CD8-positive, alpha-beta memory T cell (primary cell): ENCODE measurements around the gene CCDC191. TPM values are rescaled to one million over a fixed set of nuclear protein-coding genes. Genes with fewer than 3 reads are reported as not detected.
A peak's percentile ranks its signal among the peaks of the same experiment; 100 is the strongest.

Experiments
- CTCF ChIA-PET: fragments of 350-600 bp; sonication (Branson Sonifier 250); formaldehyde crosslinking; loops from one replicate; lab custom pipeline; 2021; ENCODE audit warnings: antibody characterized with exemption; lab: Charles Lee
- POLR2A ChIA-PET: fragments of 350-600 bp; sonication (Branson Sonifier 250); formaldehyde crosslinking; loops from one replicate; lab custom pipeline; 2021; ENCODE audit warnings: antibody characterized with exemption; lab: Charles Lee
- DNase-seq, 5 donors: peaks; one replicate each; pipeline versions ENCODE4 v3.0.0 to v3.0.0-alpha.2; 2020 to 2022; ENCODE audit warnings: mixed read lengths in 1 of 5
- H3K27ac ChIP-seq: one replicate; pipeline ENCODE4 v1.7.0; 2013; ENCODE audit warnings: low read depth, mild to moderate bottlenecking, low read length, moderate library complexity
- H3K27me3 ChIP-seq: 2 replicates; pipeline ENCODE4 v1.7.0; 2013; ENCODE audit warnings: low read length, mild to moderate bottlenecking; ENCODE audit not compliant: insufficient read depth, poor library complexity, severe bottlenecking
- H3K36me3 ChIP-seq: 2 replicates; pipeline ENCODE4 v1.7.0; 2013; ENCODE audit warnings: mild to moderate bottlenecking, low read length, moderate library complexity; ENCODE audit not compliant: insufficient read depth
- H3K4me1 ChIP-seq: 2 replicates; pipeline ENCODE4 v1.7.0; 2013; ENCODE audit warnings: mild to moderate bottlenecking, low read length, moderate library complexity; ENCODE audit not compliant: insufficient read depth
- H3K4me3 ChIP-seq: 2 replicates; pipeline ENCODE4 v1.7.0; 2013; ENCODE audit warnings: mild to moderate bottlenecking, low read length
- H3K9me3 ChIP-seq: 2 replicates; pipeline ENCODE4 v1.7.0; 2013; ENCODE audit warnings: mild to moderate bottlenecking, low read length
- H3K27ac Mint-ChIP-seq, 8 donors: one replicate each; pipeline ENCODE4 v1.8.0; 2020 to 2021; ENCODE audit warnings: mixed read lengths in 8 of 8, mild to moderate bottlenecking in 6 of 8, inconsistent platforms in 3 of 8, moderate library complexity in 3 of 8
- H3K27me3 Mint-ChIP-seq, 2 donors: one replicate each; pipeline ENCODE4 v1.8.0; 2020 to 2021; ENCODE audit warnings: mixed read lengths in 2 of 2, mild to moderate bottlenecking in 1 of 2, moderate library complexity in 1 of 2
- H3K36me3 Mint-ChIP-seq, 3 donors: one replicate each; pipeline ENCODE4 v1.8.0; 2020 to 2021; ENCODE audit warnings: mixed read lengths in 3 of 3, inconsistent platforms in 1 of 3, mild to moderate bottlenecking in 1 of 3
- H3K4me1 Mint-ChIP-seq, 3 donors: one replicate each; pipeline ENCODE4 v1.8.0; 2020 to 2021; ENCODE audit warnings: mixed read lengths in 3 of 3, inconsistent platforms in 1 of 3, mild to moderate bottlenecking in 1 of 3
- H3K4me3 Mint-ChIP-seq, 7 donors: one replicate each; pipeline ENCODE4 v1.8.0; 2020 to 2021; ENCODE audit warnings: mixed read lengths in 7 of 7, mild to moderate bottlenecking in 6 of 7, moderate library complexity in 4 of 7, inconsistent platforms in 2 of 7
- H3K9me3 Mint-ChIP-seq, 5 donors: one replicate each; pipeline ENCODE4 v1.8.0; 2020 to 2022; ENCODE audit warnings: mixed read lengths in 5 of 5, mild to moderate bottlenecking in 3 of 5, moderate library complexity in 2 of 5, inconsistent platforms in 1 of 5
- polyA plus RNA-seq: library from polyadenylated mRNA; unstranded; fragments of 300-500 nt; fragmentation: Illumina TruSeq; gene quantifications from one replicate; pipeline ENCODE4 v1.2.3, GENCODE V29; 2021
- total RNA-seq, 2 experiments: library from RNA; stranded (reverse); gene quantifications; one replicate each; pipeline ENCODE4 v1.2.3, GENCODE V29; 2021

Gene CCDC191
- total and polyA plus RNA-seq, 3 experiments from 2014 or later, result 1.2 to 1.5 (median 1.4) TPM

GRCh38 chr3:113948015-113948917 is 108.1 kb downstream of the CCDC191 start:
- Mint-ChIP-seq H3K9me3 (no peaks in the 10 kb centered on the region), H3K4me3 (peak overlapping the region; percentile 49 to 90 (median 75)), H3K27ac (peak overlapping the region in 7 of 8 donors; percentile 18 to 82 (median 54)), H3K36me3 (peaks cover 0 to 2% (median 0%) of the 10 kb centered on the region in 3 donors), H3K4me1 (peaks cover 12 to 23% (median 15%) of the 10 kb centered on the region in 3 donors), H3K27me3 (peaks cover 2 to 13% of the 10 kb centered on the region in 2 donors)
- ChIA-PET POLR2A (no interaction called here), CTCF (no interaction called here)
- H3K27me3 ChIP-seq, result no peaks in the 10 kb centered on the region
- H3K4me3 ChIP-seq, result peak overlapping the region; percentile 68
- no peak overlapping the region for H3K27ac ChIP-seq
- peaks cover 7% of the 10 kb centered on the region for H3K4me1 ChIP-seq
- H3K9me3 ChIP-seq, result no peaks in the 10 kb centered on the region
- peak; percentile 7 to 57 (median 28) for DNase-seq
- H3K36me3 ChIP-seq, result no peaks in the 10 kb centered on the region

- Histone ChIP-seq H3K9me3 (no peaks in the 10 kb centered on the region), H3K27me3 (no peaks in the 10 kb centered on the region), H3K4me3 (peak within 1 kb of the TSS; percentile 68), H3K4me1 (peaks cover 7% of the 10 kb centered on the region), H3K27ac (no peak within 1 kb of the TSS), H3K36me3 (no peaks in the 10 kb centered on the region)
- CTCF ChIA-PET, result no interaction called here
- peak within 1 kb of the TSS; percentile 80 to 93 (median 86) for H3K4me3 Mint-ChIP-seq
- peaks cover 0 to 2% (median 0%) of the 10 kb centered on the region in 3 donors for H3K36me3 Mint-ChIP-seq
- peak within 1 kb of the TSS; percentile 18 to 90 (median 82) for H3K27ac Mint-ChIP-seq
- H3K4me1 Mint-ChIP-seq, result peaks cover 12 to 18% (median 13%) of the 10 kb centered on the region in 3 donors
- POLR2A ChIA-PET, result no interaction called here
- no peaks in the 10 kb centered on the region for H3K9me3 Mint-ChIP-seq
- peak; percentile 65 to 81 (median 73) for DNase-seq
- peaks cover 2 to 20% of the 10 kb centered on the region in 2 donors for H3K27me3 Mint-ChIP-seq
Measured at GRCh38 chr3:113947372-113948014, 108.8 kb downstream of the CCDC191 start, which contains the start of gene ZDHHC23. Gene ZDHHC23, plus strand, starts transcription at chr3:113948013. Its CDS starts 790 bp downstream, at chr3:113948803.

GRCh38 chr3:113946831-113947230 is 109.5 kb downstream of the CCDC191 start:
- Histone ChIP-seq H3K36me3 (no peaks in the 10 kb centered on the region), H3K27me3 (no peaks in the 10 kb centered on the region), H3K27ac (no peak overlapping the region), H3K4me1 (peaks cover 7% of the 10 kb centered on the region), H3K9me3 (no peaks in the 10 kb centered on the region), H3K4me3 (no peak overlapping the region)
- no peak for DNase-seq
- Mint-ChIP-seq H3K36me3 (peaks cover 0 to 2% (median 0%) of the 10 kb centered on the region in 3 donors), H3K9me3 (no peaks in the 10 kb centered on the region), H3K27ac (peak overlapping the region in 4 of 8 donors; percentile 76 to 86 (median 82)), H3K4me1 (peaks cover 12 to 18% (median 13%) of the 10 kb centered on the region in 3 donors), H3K4me3 (peak overlapping the region; percentile 80 to 93 (median 86)), H3K27me3 (peaks cover 4 to 24% of the 10 kb centered on the region in 2 donors)
- ChIA-PET CTCF (no interaction called here), POLR2A (no interaction called here)

- Mint-ChIP-seq H3K9me3 (peaks cover 15 to 29% (median 24%) of the 10 kb centered on the region in 5 donors), H3K27me3 (peaks cover 12 to 60% of the 10 kb centered on the region in 2 donors), H3K4me1 (peaks cover 0 to 4% (median 0%) of the 10 kb centered on the region in 3 donors), H3K36me3 (peaks cover 0 to 20% (median 0%) of the 10 kb centered on the region in 3 donors), H3K27ac (no peak overlapping the region), H3K4me3 (no peak overlapping the region)
- Histone ChIP-seq H3K4me3 (no peak overlapping the region), H3K4me1 (no peaks in the 10 kb centered on the region), H3K9me3 (peaks cover 3% of the 10 kb centered on the region), H3K27me3 (no peaks in the 10 kb centered on the region), H3K36me3 (no peaks in the 10 kb centered on the region), H3K27ac (no peak overlapping the region)
- DNase-seq, result no peak
- CTCF ChIA-PET, result no interaction called here
- POLR2A ChIA-PET, result no interaction called here
Measured at GRCh38 chr3:113927556-113927955, 128.8 kb downstream of the CCDC191 start.

- POLR2A ChIA-PET, result no interaction called here
- Mint-ChIP-seq H3K4me1 (peaks cover 4 to 8% (median 5%) of the 10 kb centered on the region in 3 donors), H3K9me3 (no peaks in the 10 kb centered on the region), H3K27me3 (no peaks in the 10 kb centered on the region), H3K36me3 (no peaks in the 10 kb centered on the region), H3K4me3 (no peak overlapping the region), H3K27ac (no peak overlapping the region)
- H3K27me3 ChIP-seq, result no peaks in the 10 kb centered on the region
- no peaks in the 10 kb centered on the region for H3K36me3 ChIP-seq
- no peak for DNase-seq
- no peaks in the 10 kb centered on the region for H3K9me3 ChIP-seq
- no peak overlapping the region for H3K27ac ChIP-seq
- no peaks in the 10 kb centered on the region for H3K4me1 ChIP-seq
- no peak overlapping the region for H3K4me3 ChIP-seq
- CTCF ChIA-PET, result interaction anchor here (0.7 to 2.9 kb wide), 2 partner anchors 70 to 170 kb away, joined by 3 to 8 read pairs; no protein-coding TSS in a partner anchor
Measured at GRCh38 chr3:113914646-113915045, 141.7 kb downstream of the CCDC191 start.

Other genes with a start within 250 kb of the CCDC191 start
- gene GRAMD1C, start 217.7 kb downstream of the CCDC191 start, total RNA-seq, result under 1 TPM; 0.47 to 0.81 TPM
- 0.68 TPM for gene GRAMD1C, start 217.7 kb downstream of the CCDC191 start, polyA plus RNA-seq
- gene ZDHHC23, start 108.5 kb downstream of the CCDC191 start, total RNA-seq, result 1 to 10 TPM; 4.3 TPM
- 1.1 TPM for gene ZDHHC23, start 108.5 kb downstream of the CCDC191 start, polyA plus RNA-seq
- gene QTRT2, start 211 bp upstream of the CCDC191 start, total RNA-seq, result 10 to 100 TPM; 48.0 to 51.3 TPM
- gene QTRT2, start 211 bp upstream of the CCDC191 start, polyA plus RNA-seq, result 10.8 TPM
- under 1 TPM in 1 of 2 experiments, not detected in 1; 0.13 TPM for gene DRD3, start 122.5 kb upstream of the CCDC191 start, total RNA-seq
- gene DRD3, start 122.5 kb upstream of the CCDC191 start, polyA plus RNA-seq, result not detected
- 1 to 10 TPM; 1.8 to 2.3 TPM for gene ZNF80, start 181.1 kb upstream of the CCDC191 start, total RNA-seq
- gene ZNF80, start 181.1 kb upstream of the CCDC191 start, polyA plus RNA-seq, result 0.67 TPM
- gene TIGIT, start 237.5 kb upstream of the CCDC191 start, total RNA-seq, result 100 to 1,000 TPM; 185 TPM
- gene TIGIT, start 237.5 kb upstream of the CCDC191 start, polyA plus RNA-seq, result 92.8 TPM